GM21576 (cell line): ENCODE results near the gene SPTSSA.
"Not testable (repeated sequence)": the region's sequence is repeated elsewhere in the genome, so short reads cannot be mapped to it uniquely, and the experiment has no call there.

Source experiments
- ATAC-seq: cut with Tn5 transposase; IDR thresholded peaks from one replicate; pipeline ENCODE4 v1.9.1; 2021; ENCODE audit warnings: mild to moderate bottlenecking, moderate library complexity; ENCODE audit not compliant: unreplicated experiment

Gene SPTSSA

DNA sequence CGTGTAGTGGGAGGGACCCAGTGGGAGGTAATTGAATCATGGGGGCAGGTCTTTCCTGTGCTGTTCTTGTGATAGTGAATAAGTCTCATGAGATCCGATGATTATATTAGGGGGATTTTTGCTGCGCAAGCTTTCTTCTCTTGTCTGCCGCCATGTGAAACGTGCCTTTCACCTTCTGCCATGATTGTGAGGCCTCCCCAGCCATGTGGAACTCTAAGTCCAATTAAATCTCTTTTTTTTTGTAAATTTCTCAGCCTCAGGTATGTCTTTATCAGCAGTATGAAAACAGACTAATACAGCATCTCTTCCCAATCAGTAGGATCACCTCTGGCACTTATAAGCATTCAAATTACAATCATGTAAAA is 34.0 kb downstream of the SPTSSA start:
- not testable (repeated sequence) for ATAC-seq

GRCh38 chr14:34426313-34427295 is 35.4 kb downstream of the SPTSSA start:
- no peak for ATAC-seq

DNA sequence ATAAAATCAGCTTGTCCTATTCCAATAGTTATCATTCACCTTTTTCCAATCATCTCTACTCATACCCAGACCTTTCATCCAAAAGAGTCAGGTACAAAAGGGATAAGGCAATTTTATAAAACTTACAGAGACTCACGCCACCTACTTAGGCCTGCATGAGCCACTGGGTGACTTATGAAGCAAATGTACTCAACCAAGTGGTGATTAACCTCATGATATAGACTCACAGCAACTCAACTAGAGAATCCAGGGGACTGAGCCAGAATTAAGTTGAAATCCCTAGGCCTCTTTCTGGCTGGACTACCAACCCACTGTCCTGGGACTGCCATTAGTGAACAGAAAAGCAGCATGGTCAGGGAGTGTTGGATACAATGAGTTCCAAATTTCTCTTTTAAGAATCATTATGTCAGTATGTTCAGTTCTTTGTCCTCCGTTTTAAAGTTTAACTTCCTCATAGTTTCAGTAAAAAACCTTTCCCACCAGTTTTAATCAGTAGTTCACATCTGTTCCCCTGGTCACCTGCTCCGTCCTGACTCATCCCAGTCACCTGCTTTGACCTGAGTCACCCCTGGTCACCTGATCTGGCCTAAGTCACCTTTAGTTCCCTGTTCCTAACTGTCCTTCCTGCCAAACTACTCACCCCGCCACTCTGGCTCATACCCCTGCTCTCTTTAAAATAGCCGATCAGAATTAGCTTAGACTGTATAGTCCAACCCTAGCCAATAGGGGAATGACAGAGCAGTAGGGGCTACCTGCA is 36.8 kb downstream of the SPTSSA start:
- no peak for ATAC-seq

- ATAC-seq, result no peak
These were observed 37.6 kb downstream of the SPTSSA start for GRCh38 chr14:34424488-34424887.

DNA sequence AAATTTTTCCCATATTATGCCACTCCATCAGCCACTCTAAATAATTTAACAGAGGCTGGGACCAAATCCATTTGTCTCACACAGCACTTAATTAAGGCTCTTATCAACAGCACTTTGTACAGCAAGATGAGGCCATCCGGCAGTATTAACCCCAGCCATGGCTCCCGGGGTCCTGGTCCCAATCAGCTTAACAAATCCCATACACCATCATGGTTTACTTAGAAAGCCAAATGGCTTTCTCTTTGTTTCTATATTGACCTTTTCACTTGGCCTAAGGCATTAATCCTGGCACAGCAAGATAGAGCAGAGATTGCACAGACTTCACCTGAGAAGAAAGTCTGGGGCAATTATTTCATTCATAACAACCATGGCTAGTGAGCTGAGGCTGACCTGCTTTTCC is 38.6 kb downstream of the SPTSSA start:
- no peak for ATAC-seq

- ATAC-seq, result no peak
These were observed 41.4 kb downstream of the SPTSSA start for GRCh38 chr14:34420547-34421150.

DNA sequence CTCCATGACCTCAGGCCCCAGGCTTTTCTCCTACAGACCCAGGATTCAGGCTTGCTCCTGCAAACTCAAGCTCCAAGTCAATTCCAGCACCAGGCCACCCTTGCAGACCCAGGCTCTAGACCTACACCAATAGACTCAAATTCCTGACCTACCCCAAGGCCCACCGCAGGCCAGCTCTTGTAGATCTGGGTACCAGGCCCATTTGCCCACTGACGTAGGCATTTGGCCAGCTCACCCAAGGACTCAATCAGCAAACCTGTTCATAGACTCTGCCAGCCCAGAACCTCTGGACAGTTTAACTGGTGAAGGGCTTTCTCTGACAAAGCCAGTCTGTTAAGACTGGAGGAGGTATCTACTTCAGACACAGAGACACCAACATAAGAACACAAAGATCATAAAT is 52.3 kb downstream of the SPTSSA start:
- no peak for ATAC-seq

- no peak for ATAC-seq
These were observed 54.1 kb downstream of the SPTSSA start for GRCh38 chr14:34407951-34408350.

DNA sequence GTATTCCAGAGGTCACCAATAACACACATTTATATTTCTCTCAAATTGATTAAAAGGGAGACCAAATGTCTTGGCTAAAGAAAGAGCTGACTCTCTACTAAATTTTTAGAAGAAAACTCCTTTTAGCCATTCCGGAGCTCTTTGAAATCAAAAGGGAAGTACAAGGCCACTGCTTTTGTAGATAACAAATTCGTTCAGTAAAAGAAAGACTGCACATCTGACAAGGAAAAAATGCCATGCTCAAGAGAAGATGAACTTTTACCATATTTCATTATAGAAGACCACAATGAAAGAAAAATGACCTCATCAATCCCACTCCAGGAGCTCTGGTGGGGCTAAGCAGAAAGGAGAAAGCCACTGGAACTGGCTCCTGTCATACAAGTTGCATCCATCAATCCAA is 57.6 kb downstream of the SPTSSA start:
- no peak for ATAC-seq

DNA sequence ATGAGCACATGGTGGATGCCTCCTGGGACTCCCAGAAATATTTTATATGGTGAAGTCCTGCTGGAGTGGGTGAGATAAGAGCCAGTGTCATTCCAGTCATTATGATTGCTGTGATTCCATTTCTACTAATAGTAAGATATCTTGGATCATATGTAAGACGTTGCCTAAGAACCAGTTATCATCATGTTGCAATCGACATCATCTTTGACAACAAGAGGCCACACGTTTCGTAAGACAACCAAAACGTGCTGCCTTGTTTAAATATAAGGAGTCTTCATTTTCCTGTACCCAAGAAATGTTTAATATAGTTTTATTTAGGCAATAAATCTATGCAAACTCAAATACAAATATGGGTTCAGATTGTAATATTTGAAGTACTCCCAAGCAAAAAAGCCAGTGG is 58.4 kb downstream of the SPTSSA start:
- ATAC-seq, result no peak

DNA sequence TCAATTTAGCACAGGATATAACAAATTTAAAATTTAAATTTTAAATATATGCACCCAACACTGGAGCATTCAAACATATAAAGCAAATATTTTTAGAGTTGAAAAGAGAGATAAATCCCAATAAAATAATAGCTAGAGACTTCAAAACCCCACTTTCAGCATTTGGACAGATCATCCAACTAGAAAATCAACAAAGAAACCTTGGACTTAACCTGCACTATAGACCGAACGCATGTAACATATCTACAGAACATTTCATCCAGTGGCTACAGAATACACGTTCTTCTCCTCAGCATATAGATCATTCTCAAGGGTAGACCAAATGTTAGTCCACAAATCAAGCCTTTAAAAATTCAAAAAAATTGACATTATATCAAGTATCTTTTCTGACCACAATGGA is 64.0 kb downstream of the SPTSSA start:
- no peak for ATAC-seq

- ATAC-seq, result no peak
These were observed 74.0 kb downstream of the SPTSSA start for GRCh38 chr14:34387974-34388516.

DNA sequence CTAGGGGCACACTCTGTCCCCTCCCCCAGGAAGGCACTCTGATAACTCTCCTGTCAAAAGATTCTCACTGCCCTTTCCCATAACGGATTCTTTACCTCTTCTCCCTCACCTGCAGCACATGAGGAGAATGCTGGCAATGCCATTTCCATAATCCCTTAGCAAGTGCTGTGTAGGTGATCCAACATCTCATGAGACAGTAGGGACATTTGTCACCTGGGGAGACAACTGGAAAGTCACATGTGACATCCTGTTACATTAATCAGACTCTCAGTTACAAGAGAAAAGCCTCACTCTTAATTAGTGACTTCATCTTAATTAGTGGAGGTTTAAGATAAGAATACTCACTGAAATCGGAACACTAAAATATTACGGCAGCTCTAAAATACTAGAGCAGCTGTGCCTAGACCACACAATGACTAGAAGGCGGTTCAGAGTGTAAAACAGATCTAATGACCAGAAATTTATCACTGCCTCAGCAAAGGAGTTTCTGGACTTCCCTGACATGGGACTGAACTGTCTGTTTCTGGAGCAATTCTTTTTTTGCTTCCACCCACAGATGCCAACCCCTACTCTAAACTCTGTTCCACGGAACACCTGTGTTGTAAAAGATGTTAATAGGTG is 75.1 kb downstream of the SPTSSA start:
- ATAC-seq, result no peak

GRCh38 chr14:34385881-34386280 is 76.2 kb downstream of the SPTSSA start:
- not testable (repeated sequence) for ATAC-seq

DNA sequence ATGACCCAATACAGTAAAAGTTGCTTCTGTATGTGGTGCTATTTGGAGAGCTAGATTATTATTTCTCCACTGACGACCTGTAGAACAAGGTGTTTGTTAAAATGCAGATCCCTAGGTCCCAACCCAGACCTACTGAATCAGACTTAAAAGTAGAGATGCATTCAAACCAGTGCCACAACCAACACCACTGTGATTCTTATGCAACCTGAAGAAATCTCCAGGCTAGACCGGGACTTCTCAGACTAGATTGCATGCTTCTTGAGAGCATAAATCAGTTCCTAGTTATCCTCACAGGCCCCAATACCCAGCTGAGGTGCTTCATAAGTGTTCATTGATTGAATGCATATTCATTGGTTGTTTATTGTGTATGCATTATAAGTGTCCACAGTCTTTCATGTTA is 78.2 kb downstream of the SPTSSA start:
- no peak for ATAC-seq
